HG03439 (cell line): ENCODE data around the gene SH3GL3.

Experiments used
- ATAC-seq: cut with Tn5 transposase; IDR thresholded peaks from one replicate; pipeline ENCODE4 v1.9.1; 2021; ENCODE audit warnings: mild to moderate bottlenecking, moderate library complexity; ENCODE audit not compliant: unreplicated experiment

SH3GL3 gene

DNA sequence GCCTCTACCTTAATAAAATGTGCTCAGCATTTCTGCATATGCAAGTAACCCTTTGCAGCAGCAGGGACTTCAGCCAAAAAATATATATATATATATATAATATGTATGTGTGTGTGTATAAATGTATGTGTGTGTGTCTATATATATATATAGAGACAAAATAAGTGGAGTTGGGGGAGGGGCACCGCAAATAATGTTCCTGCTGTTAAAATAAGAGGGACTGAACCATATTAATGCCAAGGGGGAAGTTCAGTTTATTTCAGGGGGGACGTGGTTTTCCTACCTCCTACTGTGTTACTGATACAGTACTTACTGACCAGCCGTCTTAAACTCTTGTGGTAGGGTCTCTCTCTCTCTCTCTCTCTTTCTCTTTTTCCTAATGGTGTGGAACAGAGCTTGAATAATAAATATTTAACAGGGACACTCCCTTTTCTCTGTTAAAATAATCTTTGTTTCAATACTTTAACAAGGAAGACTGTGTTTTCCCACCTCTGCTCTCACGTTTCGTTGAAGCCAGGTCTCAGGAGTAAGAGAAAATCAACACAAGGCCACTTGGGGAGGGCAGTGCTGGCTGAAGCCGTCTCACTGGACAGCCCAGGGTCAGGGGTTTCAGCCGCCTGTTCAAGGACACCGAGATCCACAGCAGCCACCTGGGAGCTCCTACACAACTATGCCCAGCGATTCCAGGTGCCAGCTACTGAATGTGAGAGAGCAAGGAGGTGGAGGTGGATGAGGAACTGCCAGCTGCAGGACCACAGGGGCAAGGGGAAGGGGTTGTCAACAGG lies 164.0 kb downstream of the SH3GL3 start:
- ATAC-seq = no peak

DNA sequence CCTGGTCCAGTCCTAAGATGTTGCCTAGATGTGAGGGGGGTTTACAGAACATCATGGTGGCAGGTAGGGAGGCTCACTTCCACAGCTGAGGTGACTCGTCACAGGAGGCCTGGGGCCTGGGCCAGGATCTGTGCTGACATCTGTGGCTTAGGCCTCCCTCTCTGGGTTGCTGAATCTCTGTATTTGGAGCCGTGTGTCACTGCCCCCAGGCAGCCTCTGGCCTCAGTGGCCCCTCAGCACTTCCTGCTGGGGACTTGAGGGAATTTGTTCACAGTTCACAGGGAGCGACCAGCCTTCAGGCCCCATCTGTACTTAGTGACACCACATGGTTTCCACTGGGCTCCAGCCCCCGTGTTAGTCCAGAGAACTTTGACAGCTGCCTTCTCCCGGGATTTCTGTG lies 165.1 kb downstream of the SH3GL3 start:
- ATAC-seq = no peak

DNA sequence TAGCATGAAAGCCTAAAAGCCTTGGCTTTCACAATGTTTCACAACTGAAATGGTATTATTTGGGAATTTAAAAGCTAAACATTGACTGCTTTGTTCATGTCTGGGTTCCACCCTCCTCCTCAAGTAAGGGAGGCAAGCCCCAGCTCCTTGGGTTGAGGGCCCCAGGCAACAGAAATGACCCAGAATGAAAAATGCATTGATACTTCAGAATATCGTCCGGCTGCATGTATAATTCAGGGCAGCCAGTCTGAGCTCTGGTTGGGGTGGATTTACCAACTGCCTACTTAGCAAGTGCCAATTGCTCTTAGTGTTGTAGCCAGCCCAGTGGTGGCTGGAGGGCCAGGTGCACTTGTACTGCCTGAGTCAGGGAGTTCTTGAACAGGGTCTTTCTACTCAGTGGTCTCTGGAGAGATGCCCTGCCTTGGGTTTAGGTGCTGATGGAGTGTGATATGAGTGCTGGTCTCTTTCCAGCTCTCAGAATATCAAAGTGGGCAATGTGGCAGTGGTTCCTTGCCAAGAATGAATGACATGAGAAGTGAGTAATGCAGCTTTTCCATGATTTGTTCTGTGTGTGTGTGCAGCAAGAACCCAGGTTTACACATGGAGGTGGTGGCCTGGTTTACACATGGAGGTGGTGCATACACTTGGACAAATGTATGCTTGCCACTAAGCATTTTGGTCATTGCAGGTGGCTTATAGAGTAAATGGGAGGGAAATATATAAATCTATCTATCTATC lies 165.9 kb downstream of the SH3GL3 start:
- no peak for ATAC-seq

DNA sequence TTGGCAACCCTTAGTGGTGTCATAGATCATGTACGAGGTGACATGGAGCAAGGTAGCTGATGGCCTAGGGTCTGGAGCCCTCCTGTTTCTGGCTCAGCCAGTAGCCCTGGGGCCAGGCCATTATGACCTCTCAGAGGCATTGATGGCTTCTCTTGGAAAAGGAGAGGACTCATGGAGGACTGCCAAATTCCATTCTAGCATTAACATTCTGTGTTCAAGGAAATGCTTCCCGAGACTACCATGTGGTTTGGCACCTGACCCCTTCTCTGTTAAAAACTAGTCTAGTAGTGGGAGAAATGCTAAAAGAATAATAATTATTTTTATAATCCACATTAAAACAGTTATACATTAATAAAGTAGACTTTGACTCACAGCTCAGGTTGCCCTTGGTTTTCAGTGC lies 166.6 kb downstream of the SH3GL3 start:
- ATAC-seq = no peak

DNA sequence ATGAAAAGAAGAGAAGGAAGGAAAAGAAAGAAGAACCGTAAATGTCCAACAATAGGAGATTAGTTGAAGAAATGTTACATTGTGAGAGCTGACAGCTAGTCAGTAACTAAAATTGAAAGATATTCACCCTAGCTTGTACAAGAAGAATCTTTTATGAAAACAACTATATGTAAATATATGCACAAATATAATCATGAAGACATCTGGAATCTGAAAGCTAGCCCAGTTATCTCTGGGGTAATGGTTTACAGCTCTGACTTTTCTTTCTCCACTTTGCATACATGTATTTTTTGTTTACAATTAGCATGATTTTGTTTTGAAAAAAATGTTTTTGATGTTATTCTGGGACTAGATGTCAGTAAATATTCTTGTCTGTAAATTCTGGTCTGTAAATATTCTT lies 169.7 kb downstream of the SH3GL3 start:
- no peak for ATAC-seq

DNA sequence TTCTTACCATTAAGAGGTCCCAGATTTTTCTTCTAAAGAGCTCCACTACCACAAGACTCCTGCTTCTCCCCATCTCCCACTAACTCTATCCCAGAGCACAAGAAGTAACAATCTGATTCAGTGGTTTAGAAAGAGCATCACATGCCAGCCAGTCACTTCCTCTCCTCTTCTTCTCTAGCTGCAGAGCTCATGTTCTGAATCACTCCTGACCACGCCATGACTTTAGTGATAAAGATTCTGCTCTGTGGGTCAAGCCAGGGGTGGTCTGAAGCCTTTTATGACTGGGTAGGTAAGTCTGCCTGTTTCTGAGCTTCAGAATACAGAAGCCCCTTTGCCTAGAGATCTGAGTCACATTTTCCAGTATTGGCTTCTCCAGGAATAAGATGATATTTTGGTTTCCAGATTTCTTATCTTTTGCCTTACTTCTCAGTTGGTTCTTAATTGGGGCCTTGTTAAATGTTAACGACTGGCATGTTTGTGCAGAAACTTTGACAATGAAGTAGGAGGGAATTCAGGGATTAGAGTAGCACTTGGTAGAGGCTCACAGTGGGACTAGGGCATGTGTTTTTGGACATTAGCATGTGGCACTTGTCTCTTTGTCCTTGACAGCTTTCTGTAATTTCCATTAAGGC lies 179.1 kb downstream of the SH3GL3 start:
- ATAC-seq = no peak

DNA sequence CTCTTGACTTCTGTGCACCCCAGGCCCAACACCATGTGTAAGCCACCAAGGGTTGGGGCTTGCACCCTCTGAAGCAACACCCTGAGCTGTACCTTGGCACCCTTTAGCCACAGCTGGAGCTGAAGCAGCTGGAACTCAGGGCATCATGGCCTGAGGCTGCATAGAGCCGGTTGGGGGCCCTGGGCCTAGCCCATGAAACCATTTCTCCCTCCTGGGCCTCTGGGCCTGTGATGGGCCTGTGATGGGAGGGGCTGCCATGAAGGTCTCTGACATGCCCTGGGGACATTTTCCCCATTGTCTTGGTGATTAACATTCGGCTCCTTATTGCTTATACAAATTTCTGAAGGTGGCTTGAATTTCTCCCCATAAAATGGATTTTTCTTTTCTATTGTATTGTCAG lies 184.4 kb downstream of the SH3GL3 start:
- no peak for ATAC-seq

DNA sequence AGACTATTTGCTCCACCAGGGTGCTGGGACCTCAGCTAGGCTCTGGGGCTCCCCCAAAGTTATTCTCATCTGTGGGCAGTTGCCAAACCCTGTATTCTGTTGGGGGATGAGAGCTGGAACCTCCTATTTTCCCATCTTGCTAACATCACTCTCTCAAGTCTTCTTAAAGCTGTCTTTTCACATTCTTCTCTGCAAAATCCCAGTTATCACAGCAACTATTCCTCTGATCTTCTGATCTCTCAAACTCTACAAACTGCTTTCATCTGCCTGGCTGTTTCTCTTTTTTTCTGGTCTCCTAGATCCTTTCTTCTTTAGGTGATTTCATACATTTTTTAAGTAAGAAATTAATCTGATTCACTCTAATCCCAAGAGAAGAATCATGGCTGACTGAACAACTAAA lies 196.1 kb downstream of the SH3GL3 start:
- no peak for ATAC-seq

DNA sequence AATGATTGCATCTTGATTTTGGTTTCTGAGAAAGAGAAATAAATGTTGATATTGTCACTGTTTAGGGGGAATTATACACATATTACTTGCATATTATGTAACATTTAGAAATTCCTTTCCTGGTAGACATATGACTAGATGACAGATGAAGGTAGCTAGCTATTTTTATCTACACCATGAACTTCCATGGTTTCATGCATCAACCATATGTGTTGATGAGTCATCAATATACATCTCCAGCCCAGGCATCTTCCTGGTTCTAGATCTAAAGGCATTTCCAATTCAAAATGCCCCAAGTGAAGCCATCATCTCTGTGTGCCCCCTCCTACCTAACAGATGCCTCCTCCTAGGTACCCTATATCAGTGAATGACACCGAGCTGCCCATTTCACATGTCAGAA lies 197.3 kb downstream of the SH3GL3 start:
- ATAC-seq = no peak

DNA sequence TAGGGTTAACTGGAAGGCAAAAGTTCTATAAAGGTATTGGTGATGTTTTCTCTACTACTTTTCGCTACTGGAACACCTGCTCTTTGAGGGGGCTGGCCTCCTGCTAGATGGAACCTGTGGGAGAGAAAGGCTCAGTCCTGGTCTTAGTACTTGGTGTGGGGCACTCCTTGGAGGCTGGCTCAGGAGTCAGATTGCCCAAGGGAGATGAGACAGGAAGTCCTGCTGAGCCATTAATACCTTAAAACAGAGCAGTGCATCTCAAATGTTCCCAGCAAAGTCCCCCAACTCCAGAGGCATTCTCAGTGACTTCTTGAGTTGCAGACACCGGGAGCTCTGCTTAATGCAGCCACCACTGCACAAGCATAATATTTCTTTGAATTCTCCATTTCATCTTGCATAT lies 203.7 kb downstream of the SH3GL3 start:
- ATAC-seq = no peak

DNA sequence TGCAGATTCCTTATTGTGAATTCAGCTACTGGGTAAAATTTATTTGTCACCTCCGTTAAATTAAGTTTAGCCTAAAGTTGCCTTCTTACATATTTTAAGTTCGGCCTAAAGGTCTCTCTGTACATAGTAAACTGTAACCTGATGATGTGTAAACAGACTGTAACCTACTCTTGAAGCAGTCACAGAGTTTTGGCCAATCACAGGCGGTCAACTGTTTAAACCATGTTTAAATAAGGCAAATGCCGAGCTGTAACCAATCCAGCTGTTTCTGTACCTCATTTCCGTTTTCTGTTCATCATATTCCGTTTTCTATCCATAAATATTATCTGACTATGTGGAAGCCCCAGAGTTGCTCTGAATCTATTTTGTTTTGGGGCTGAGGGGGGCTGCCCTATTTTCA lies 204.4 kb downstream of the SH3GL3 start:
- no peak for ATAC-seq

DNA sequence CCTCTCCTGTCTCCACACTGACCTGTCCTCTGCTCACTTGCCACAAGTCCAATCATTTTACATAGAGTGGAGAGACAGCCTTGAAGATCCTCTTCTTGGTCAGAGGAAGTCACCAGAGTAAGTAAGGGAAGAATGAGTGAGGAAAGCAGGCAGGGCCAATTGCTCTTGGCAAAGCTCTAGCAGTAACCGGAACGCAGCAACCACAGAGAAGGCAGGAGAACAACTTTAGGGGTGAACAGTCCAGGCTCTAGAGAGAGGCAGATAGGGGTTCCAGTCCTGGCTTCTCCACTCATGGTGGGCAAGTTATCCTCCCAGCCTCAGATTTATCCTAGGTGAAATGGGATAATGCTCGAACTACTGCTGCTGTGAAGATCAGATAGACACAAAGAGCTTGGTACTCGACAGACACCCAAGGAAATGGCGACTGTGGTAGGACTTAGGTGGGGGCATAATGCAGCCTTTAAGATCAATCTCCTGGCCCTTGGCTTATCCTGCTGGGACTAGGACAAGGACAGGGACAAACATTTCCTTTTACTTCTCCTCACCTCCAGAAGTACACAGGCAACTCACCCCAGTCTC lies 205.6 kb downstream of the SH3GL3 start:
- no peak for ATAC-seq

DNA sequence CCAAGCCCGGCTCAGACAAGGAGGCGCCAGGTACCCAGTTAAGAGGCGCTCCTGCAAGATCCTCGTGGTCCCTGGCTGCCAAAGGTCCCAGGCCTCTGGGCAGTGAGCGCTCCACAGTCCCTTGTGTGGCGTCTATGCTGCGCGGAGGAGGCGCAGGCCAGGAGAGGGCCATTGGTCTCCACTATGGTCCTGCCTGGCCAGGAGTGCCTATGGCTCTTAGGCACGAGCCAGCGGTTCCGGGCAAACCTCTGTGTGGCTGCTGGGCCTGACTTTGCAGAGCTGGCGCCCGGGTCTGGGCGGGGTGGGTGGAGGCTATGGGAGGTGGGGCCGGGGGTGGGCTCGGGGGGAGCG lies 206.1 kb downstream of the SH3GL3 start:
- no peak for ATAC-seq

DNA sequence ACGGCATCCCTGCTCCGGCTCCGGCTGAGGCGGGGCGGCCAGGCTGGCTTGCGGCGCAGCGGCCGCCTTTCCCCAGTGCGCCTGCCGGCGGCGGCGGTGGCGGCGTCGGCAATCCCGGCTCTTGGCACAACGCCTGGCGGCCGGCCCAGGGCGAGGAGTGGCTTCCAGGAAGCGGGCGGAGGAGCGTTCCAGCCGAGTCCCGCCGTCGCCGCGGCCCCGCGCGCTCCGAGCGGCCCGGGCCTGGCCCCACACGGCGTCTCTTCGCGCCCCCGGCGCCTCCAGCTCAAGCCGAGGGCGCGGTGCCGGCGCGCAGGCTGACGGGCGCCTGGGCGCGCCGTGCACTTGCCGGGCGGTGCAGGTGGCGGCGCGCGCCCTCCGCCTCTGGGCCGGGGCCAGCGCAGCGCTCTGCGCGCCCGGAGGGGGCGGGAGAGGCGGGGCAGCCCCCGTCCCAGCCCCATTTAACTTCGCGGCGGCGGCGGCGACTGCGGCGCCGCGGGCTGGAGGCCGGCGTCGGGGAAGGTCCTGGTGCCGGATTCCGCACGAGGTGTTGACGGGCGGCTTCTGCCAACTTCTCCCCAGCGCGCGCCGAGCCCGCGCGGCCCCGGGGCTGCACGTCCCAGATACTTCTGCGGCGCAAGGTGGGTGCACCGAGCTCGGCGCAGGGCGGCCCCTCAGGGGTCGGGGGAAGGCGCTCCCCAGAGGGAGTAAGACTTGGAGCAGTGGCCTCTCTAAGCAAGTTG lies 206.7 kb downstream of the SH3GL3 start, which contains the start of gene ADAMTSL3:
Gene ADAMTSL3 (plus strand): TSS at position 485 of the 740 bp plus-strand sequence. CDS start 1,639 bp downstream, outside the sequence.
- no peak for ATAC-seq

DNA sequence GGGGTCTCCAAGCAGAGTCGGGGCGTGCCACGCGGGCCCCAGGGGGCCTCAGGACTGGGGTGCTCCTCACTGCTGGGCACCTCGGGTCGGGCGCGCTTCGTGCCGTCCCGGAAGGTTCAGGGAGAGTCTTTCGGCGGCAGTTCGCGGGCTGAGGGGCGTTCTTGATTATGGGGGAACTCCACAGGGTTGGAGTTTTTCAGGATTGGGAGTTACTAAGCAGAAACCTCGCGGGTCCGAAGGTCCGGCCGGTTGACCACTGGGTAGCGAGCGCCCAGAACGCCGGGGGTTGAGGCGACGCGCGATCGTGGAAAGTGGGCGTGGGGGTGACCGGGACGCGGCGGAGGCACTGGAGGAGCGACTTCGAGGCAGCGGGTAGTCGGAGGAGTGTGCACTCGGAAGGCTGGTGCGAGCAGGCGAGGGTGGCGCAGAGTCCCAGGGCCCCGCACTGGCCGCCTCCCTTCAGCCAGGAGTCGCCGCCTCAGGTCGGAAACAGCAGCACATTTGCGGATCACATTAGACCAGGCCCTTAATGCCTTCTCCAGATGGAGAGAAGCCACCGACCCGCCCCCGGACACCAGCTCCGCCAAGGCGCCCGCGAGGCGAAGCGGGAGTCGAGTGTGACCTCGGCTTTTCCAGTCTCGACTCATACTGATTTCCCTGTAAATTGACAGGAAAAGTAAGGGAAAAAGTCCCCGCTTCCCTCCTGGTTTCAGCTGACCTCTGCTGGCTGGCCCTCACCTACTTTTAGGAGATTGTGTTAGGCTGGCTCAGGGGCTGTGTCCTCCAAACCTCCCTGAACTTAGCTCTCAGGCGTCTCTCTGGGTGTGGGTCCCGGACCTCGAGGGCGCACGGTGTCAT lies 207.5 kb downstream of the SH3GL3 start:
- ATAC-seq = no peak

DNA sequence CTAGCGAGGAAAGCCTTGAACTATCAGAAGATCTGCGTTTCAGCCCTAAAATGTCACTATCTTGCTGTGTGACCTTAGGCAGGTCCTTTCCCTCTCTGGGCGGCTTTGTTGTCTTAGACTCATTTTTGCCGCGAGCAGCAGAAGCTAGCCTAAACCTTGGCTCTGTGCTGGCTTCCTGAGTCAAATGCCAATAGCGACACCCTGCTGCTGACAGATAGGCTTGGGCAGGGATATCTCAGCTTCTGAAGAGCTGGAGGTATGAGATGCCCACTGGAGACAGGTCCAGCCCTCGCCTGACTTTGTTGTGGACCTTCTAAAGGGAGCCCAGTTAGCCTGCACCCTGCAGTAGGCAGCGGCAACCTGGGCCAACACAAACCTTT lies 208.1 kb downstream of the SH3GL3 start:
- ATAC-seq = no peak

DNA sequence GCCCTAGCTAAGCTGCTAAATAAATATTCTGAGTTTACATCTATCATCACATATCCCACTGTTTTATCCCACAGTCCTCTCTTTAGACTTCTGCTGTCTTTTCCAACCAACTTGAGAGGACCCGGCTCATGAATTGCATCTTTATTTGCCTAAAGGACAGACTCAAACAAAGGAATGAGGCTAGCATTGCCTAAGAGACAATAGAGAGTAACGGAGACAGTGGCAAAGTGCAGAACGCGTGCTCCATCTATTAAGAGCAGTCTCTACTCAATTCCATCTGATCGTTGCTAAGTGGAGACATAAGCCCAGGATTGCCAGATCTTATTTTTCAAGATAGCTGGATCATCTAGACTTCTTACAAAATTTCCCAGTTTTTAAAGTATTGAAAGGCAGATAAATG lies 209.1 kb downstream of the SH3GL3 start:
- no peak for ATAC-seq

DNA sequence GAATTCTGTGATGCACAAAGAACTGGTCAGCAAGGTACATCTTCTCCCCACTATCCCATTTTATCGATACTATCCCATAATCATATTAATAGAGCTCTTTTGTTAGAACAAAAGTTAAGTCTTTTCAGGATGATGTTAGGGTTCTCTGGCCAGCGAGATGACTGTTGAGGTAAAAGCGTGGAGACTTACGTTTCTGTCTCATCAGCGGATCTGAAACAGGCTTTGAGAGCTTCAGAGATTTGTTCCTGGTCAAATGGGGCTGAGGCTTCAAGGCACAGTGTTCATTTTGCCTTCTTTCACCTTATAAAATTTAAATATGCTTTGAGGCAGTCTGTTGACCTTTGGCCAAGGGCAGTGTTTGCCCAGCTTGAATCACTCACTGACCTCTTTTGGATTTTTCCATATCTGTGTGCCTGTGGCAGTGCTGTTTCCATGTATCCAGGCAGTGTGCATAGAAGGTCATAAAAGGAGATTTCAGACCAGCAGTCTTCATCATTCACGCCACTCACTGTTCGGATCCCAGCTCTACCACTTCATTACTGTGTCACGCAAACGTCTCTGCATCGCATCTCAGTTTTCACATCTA lies 209.9 kb downstream of the SH3GL3 start:
- ATAC-seq = no peak

DNA sequence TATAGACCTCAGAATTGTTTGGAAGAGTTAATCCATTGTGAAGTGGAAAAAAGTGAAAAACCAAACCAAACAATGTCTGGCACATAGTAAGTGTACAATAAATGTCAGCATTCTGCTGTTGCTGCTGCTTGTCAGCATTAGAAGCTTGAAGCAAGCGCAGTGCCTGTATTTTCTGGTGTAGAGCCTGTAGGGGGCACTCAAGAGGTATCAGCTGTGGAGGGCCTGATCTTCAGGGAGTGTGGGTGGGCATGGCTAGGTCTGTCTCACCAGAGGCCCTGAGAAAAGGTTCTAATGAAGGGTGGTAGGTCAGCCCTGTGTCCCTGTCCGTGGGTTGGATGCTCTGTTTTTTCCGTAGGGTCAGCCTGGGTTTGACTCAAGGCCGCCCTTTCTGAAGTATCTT lies 210.4 kb downstream of the SH3GL3 start:
- ATAC-seq = no peak
